OCI-LY7 (cell line): Measurements from ENCODE around the gene DAP. TPM values are rescaled to one million over a fixed set of nuclear protein-coding genes. Genes with fewer than 3 reads are reported as not detected.

Experiments used
- BruUV-seq: library from RNA; stranded (reverse); fragments of 400-500 nt; replicated peaks from 2 replicates; lab custom pipeline; 2021; lab: Mats Ljungman, UMichigan
- CTCF ChIA-PET: fragments of 300-600 bp; sonication (Branson Sonifier 250); formaldehyde crosslinking; loops from one replicate; lab custom pipeline; 2022; ENCODE audit warnings: antibody characterized with exemption; ENCODE audit not compliant: unreplicated experiment; lab: Charles Lee
- POLR2A ChIA-PET: fragments of 300-600 bp; sonication (Branson Sonifier 250); formaldehyde crosslinking; loops from one replicate; lab custom pipeline; 2022; ENCODE audit warnings: antibody characterized with exemption; lab: Charles Lee
- DNase-seq: peaks from one replicate; pipeline ENCODE4 v3.0.0-alpha.2; 2015; ENCODE audit warnings: low spot score
- H2AFZ ChIP-seq: fragments of 200-600 bp; sonication (generic), shearing (Covaris generic); 2 replicates; pipeline ENCODE4 v1.6.1; 2014; ENCODE audit warnings: mild to moderate bottlenecking, antibody characterized with exemption, low read length, moderate library complexity
- H3K27ac ChIP-seq: fragments of 200-600 bp; sonication (generic); 2 replicates; pipeline ENCODE4 v1.5.1; 2014; ENCODE audit warnings: mixed run types, low read depth, mild to moderate bottlenecking, moderate library complexity, low read length, inconsistent platforms; ENCODE audit not compliant: poor library complexity, severe bottlenecking
- H3K36me3 ChIP-seq: fragments of 200-600 bp; sonication (generic); 2 replicates; pipeline ENCODE4 v1.6.1; 2014; ENCODE audit warnings: mild to moderate bottlenecking, antibody characterized with exemption, low read length, moderate library complexity, mixed read lengths; ENCODE audit not compliant: insufficient read depth
- H3K4me1 ChIP-seq: fragments of 200-600 bp; sonication (generic); 2 replicates; pipeline ENCODE4 v1.5.1; 2014; ENCODE audit warnings: mild to moderate bottlenecking, low read length; ENCODE audit not compliant: insufficient read depth, poor library complexity, severe bottlenecking
- H3K4me2 ChIP-seq: fragments of 200-600 bp; sonication (generic); 2 replicates; pipeline ENCODE4 v1.6.1; 2014; ENCODE audit warnings: mild to moderate bottlenecking, low read length
- H3K4me3 ChIP-seq: fragments of 200-600 bp; sonication (generic); 2 replicates; pipeline ENCODE4 v1.5.1; 2014; ENCODE audit warnings: mild to moderate bottlenecking, low read depth, low read length; ENCODE audit not compliant: poor library complexity, severe bottlenecking
- H3K79me2 ChIP-seq: fragments of 200-600 bp; sonication (generic); 2 replicates; pipeline ENCODE4 v1.6.1; 2016; ENCODE audit warnings: low read depth, mild to moderate bottlenecking, low read length, moderate library complexity, mixed read lengths; ENCODE audit not compliant: insufficient read depth
- H3K9me2 ChIP-seq: fragments of 200-600 bp; sonication (generic); 2 replicates; pipeline ENCODE4 v1.6.1; 2016; ENCODE audit warnings: mild to moderate bottlenecking, low read length, mixed read lengths; ENCODE audit not compliant: insufficient read depth
- H3K9me3 ChIP-seq: fragments of 200-600 bp; sonication (generic); 2 replicates; pipeline ENCODE4 v1.6.1; 2014; ENCODE audit warnings: mild to moderate bottlenecking, mixed run types, low read length, mixed read lengths
- H4K20me1 ChIP-seq: fragments of 200-600 bp; sonication (generic); 2 replicates; pipeline ENCODE4 v1.6.1; 2014; ENCODE audit warnings: mild to moderate bottlenecking, antibody characterized with exemption, low read length, moderate library complexity, mixed read lengths; ENCODE audit not compliant: insufficient read depth
- CTCF ChIP-seq: fragments of 200-600 bp; sonication (generic); conservative IDR thresholded peaks from 2 replicates; pipeline ENCODE4 v1.5.1; 2014; ENCODE audit warnings: mild to moderate bottlenecking, antibody characterized with exemption, low read length, moderate library complexity, mixed read lengths
- EZH2phosphoT487 ChIP-seq: fragments of 200-600 bp; sonication (generic); IDR thresholded peaks from 2 replicates; pipeline ENCODE4 v1.6.1; 2018; ENCODE audit warnings: low read depth, borderline replicate concordance, mild to moderate bottlenecking, mixed run types, antibody characterized with exemption, low read length, moderate library complexity, mixed read lengths
- intact Hi-C: fragments of 100-400 bp; cut with micrococcal nuclease; formaldehyde crosslinking; loops from one replicate; pipeline ENCODE4 v1.10.0; 2022; ENCODE audit not compliant: unreplicated experiment
- total RNA-seq, 2 experiments: library from RNA; depleted of rRNA in 1 of 2; stranded (reverse); fragments of >200 nt in 1 of 2; shearing (Covaris generic) in 1 of 2; gene quantifications; 2 replicates each; pipeline ENCODE4 v1.2.3, GENCODE V29; 2014 to 2022

DAP gene
- total RNA-seq, 2 experiments from 2014 or later: 21.5 to 96.1 TPM

GRCh38 chr5:10662083-10662482, 99.0 kb downstream of the DAP start:
- Histone ChIP-seq H3K4me3 (no peak overlapping the region), H3K9me3 (no peaks in the 10 kb centered on the region), H2AFZ (no peak overlapping the region), H4K20me1 (no peaks in the 10 kb centered on the region), H3K79me2 (no peaks in the 10 kb centered on the region), H3K4me2 (no peak overlapping the region), H3K4me1 (no peaks in the 10 kb centered on the region), H3K36me3 (no peaks in the 10 kb centered on the region), H3K27ac (no peak overlapping the region), H3K9me2 (no peaks in the 10 kb centered on the region)
- no peak for DNase-seq
- ChIA-PET POLR2A (no interaction called here), CTCF (interaction anchor here (0.6 kb wide), 1 partner anchor 10 kb away, joined by 3 read pairs; no protein-coding TSS in a partner anchor)
- TF ChIP-seq CTCF (no peak), EZH2phosphoT487 (no peak)
- intact Hi-C loops: no loop called here
- BruUV-seq: no TSS peak

GRCh38 chr5:10661401-10661800, 99.6 kb downstream of the DAP start:
- Histone ChIP-seq H3K9me2 (no peaks in the 10 kb centered on the region), H3K4me3 (no peak overlapping the region), H2AFZ (no peak overlapping the region), H3K36me3 (no peaks in the 10 kb centered on the region), H3K79me2 (no peaks in the 10 kb centered on the region), H3K4me1 (no peaks in the 10 kb centered on the region), H3K27ac (no peak overlapping the region), H3K4me2 (no peak overlapping the region), H4K20me1 (no peaks in the 10 kb centered on the region), H3K9me3 (no peaks in the 10 kb centered on the region)
- intact Hi-C loops: no loop called here
- CTCF ChIA-PET: no interaction called here
- POLR2A ChIA-PET: no interaction called here
- no TSS peak for BruUV-seq
- DNase-seq: no peak
- TF ChIP-seq EZH2phosphoT487 (no peak), CTCF (no peak)

- Histone ChIP-seq H3K9me3 (no peaks in the 10 kb centered on the region), H3K4me2 (no peak overlapping the region), H3K4me3 (no peak overlapping the region), H3K36me3 (no peaks in the 10 kb centered on the region), H3K9me2 (no peaks in the 10 kb centered on the region), H3K27ac (no peak overlapping the region), H3K4me1 (no peaks in the 10 kb centered on the region), H2AFZ (no peak overlapping the region), H4K20me1 (no peaks in the 10 kb centered on the region), H3K79me2 (no peaks in the 10 kb centered on the region)
- intact Hi-C loops: no loop called here
- ChIA-PET POLR2A (no interaction called here), CTCF (no interaction called here)
- BruUV-seq: no TSS peak
- no peak for TF ChIP-seq EZH2phosphoT487
- TF ChIP-seq CTCF: no peak
- DNase-seq: no peak
Observed at GRCh38 chr5:10660720-10661387, 100.2 kb downstream of the DAP start.
